ENCODE results near the gene SCP2D1. TPM values are rescaled to one million over a fixed set of nuclear protein-coding genes. Genes with fewer than 3 reads are reported as not detected.

The SCP2D1 gene
- total RNA-seq = not detected in 2 replicates
- polyA plus RNA-seq = not detected in 2 replicates
- not detected in 2 replicates for polyA plus RNA-seq (2011; cell fraction: cytosol; rRNA removed)
- not detected in 2 replicates for polyA plus RNA-seq (2011; cell fraction: nucleus; rRNA removed)
- polyA plus RNA-seq (2012) = not detected in 2 replicates
- polyA minus RNA-seq = not detected in 2 replicates
- polyA minus RNA-seq (2011; cell fraction: cytosol; rRNA and poly(A)+ RNA removed) = not detected
- not detected in 2 replicates for polyA minus RNA-seq (2011; cell fraction: nucleus; rRNA and poly(A)+ RNA removed)
- not detected for Bru-seq, nascent RNA
- percentile 25 among the genes with signal in this experiment for BruChase-seq, experiment 1, labeled RNA remaining after a 6-hour chase
- BruChase-seq, experiment 2, labeled RNA remaining after a 2-hour chase = not detected
- long read RNA-seq = 0 reads

GRCh38 chr20:18813483-18813882 lies at the start of gene SCP2D1:
SCP2D1 (plus strand) TSS chr20:18813783; CDS start chr20:18813816, 33 bp downstream.
- Histone ChIP-seq H2AFZ (ENCODE audit: low read depth, low read length) (no peak within 1 kb of the TSS), H3K4me2 (ENCODE audit: insufficient read depth, low read length) (no peak within 1 kb of the TSS), H4K20me1 (replicated peaks; ENCODE audit: control insufficient read depth, extremely low read depth, insufficient read depth, low read length) (no peaks in the 10 kb centered on the region), H3K9me3 (replicated peaks; ENCODE audit: control insufficient read depth, insufficient read depth, low read length) (no peaks in the 10 kb centered on the region), H3K9me1 (replicated peaks; ENCODE audit: control insufficient read depth, extremely low read depth, insufficient read depth, low read length) (no peaks in the 10 kb centered on the region), H3K79me2 (ENCODE audit: control insufficient read depth, insufficient read depth, low read length) (no peaks in the 10 kb centered on the region), H3K36me3 (ENCODE audit: control insufficient read depth in 2 of 2, extremely low read depth in 1 of 2, insufficient read depth in 2 of 2, low read length in 2 of 2) (no peaks in the 10 kb centered on the region), H3K4me1 (ENCODE audit: control insufficient read depth, extremely low read depth, insufficient read depth, low read length) (no peaks in the 10 kb centered on the region), H3K4me3 (replicated peaks in 1 of 3; ENCODE audit: insufficient read depth in 1 of 3, low read depth in 1 of 3, low read length in 3 of 3) (no peak within 1 kb of the TSS), H3K9ac (replicated peaks; ENCODE audit: extremely low read depth, insufficient read depth, low read length) (no peak within 1 kb of the TSS), H3K27me3 (ENCODE audit: control insufficient read depth in 2 of 2, insufficient read depth in 2 of 2, low read length in 2 of 2) (no peaks in the 10 kb centered on the region), H3K27ac (ENCODE audit: insufficient read depth, low read depth, low read length) (no peak within 1 kb of the TSS)
- dilution Hi-C loops (cut with MboI; ENCODE audit: extremely low pct_ligation_motif_present, low sequenced_read_pairs) = no loop called here
- FAIRE-seq (no peak), DNase-seq (ENCODE audit: low read depth, low spot score) (no peak)
- CTCF ChIA-PET = no interaction called here
- BruUV-seq (replicated peaks) = no TSS peak
- POLR2A ChIA-PET = no interaction called here
- intact Hi-C loops (cut with micrococcal nuclease) = no loop called here
- TF ChIP-seq MAX (IDR thresholded peaks at IDR 0.05; ENCODE audit: insufficient read depth, insufficient read length) (no peak), POLR2AphosphoS5 (IDR thresholded peaks at IDR 0.05; ENCODE audit: insufficient read depth, low read depth, low read length) (no peak), EZH2 (IDR thresholded peaks at IDR 0.05; ENCODE audit: borderline replicate concordance, low read depth, low read length, severe bottlenecking) (no peak), CTCF (IDR thresholded peaks at IDR 0.05; ENCODE audit: extremely low read depth in 1 of 2, insufficient read depth in 1 of 2, low read depth in 1 of 2, low read length in 2 of 2) (no peak), MYC (IDR thresholded peaks at IDR 0.05; ENCODE audit: low read depth, low read length) (no peak), GATA2 (IDR thresholded peaks at IDR 0.05; ENCODE audit: insufficient read depth, insufficient read length, low read depth, low read length) (no peak), FOS (IDR thresholded peaks at IDR 0.05; ENCODE audit: borderline replicate concordance, insufficient read depth, low read length) (no peak), JUN (IDR thresholded peaks at IDR 0.05; ENCODE audit: borderline replicate concordance, insufficient read depth, insufficient read length, low read depth) (no peak), POLR2A (IDR thresholded peaks at IDR 0.05; ENCODE audit: low read depth, low read length) (no peak)
